WTC11 (cell line): Measurements from ENCODE around the gene DPP7. TPM values are rescaled to one million over a fixed set of nuclear protein-coding genes. Genes with fewer than 3 reads are reported as not detected.

Experiments used
- ATAC-seq: fragments of 200-7000 bp; cut with Tn5 transposase; 2 replicates; pipeline ENCODE4 v1.10.0; 2021; ENCODE audit warnings: mild to moderate bottlenecking, moderate library complexity
- CTCF ChIA-PET: fragments of 300-600 bp; sonication (Branson Sonifier 250); formaldehyde crosslinking; loops from one replicate; lab custom pipeline; 2021; ENCODE audit warnings: antibody characterized with exemption; lab: Charles Lee
- POLR2A ChIA-PET: fragments of 350-600 bp; sonication (Branson Sonifier 250); formaldehyde crosslinking; loops from one replicate; lab custom pipeline; 2021; ENCODE audit warnings: antibody characterized with exemption; lab: Charles Lee
- DNase-seq: peaks from one replicate; pipeline ENCODE4 v3.0.0; 2021; ENCODE audit warnings: low spot score
- H3K27ac Mint-ChIP-seq: 2 replicates; pipeline ENCODE4 v1.8.0; 2021; ENCODE audit warnings: mixed read lengths
- H3K27me3 Mint-ChIP-seq: 2 replicates; pipeline ENCODE4 v1.8.0; 2021; ENCODE audit warnings: low read depth, mild to moderate bottlenecking, moderate library complexity, mixed read lengths
- H3K36me3 Mint-ChIP-seq: 2 replicates; pipeline ENCODE4 v1.8.0; 2021; ENCODE audit warnings: mixed read lengths
- H3K4me1 Mint-ChIP-seq: 2 replicates; pipeline ENCODE4 v1.8.0; 2022; ENCODE audit warnings: mixed read lengths
- H3K4me3 Mint-ChIP-seq: 2 replicates; pipeline ENCODE4 v1.8.0; 2021; ENCODE audit warnings: mild to moderate bottlenecking, moderate library complexity, mixed read lengths
- H3K9me3 Mint-ChIP-seq: 2 replicates; pipeline ENCODE4 v1.8.0; 2021; ENCODE audit warnings: mixed read lengths
- AR ChIP-seq: fragments of 250-450 bp; sonication (Bioruptor Pico); IDR thresholded peaks from 2 replicates; pipeline ENCODE4 v1.9.0; 2021; ENCODE audit warnings: mild to moderate bottlenecking
- ARID4B ChIP-seq: sonication (generic); formaldehyde crosslinking; IDR thresholded peaks from 2 replicates; pipeline ENCODE4 v1.8.0; 2023; ENCODE audit warnings: missing genetic modification reagents, mild to moderate bottlenecking, borderline replicate concordance
- ESRRA ChIP-seq: sonication (generic); formaldehyde crosslinking; IDR thresholded peaks from 2 replicates; pipeline ENCODE4 v1.8.1; 2022; ENCODE audit warnings: mild to moderate bottlenecking, missing genetic modification reagents, borderline replicate concordance
- FOXJ3 ChIP-seq: sonication (generic); formaldehyde crosslinking; IDR thresholded peaks from 2 replicates; pipeline ENCODE4 v1.9.0; 2021; ENCODE audit warnings: missing genetic modification reagents, mild to moderate bottlenecking, borderline replicate concordance
- FOXP1 ChIP-seq: sonication (generic); formaldehyde crosslinking; IDR thresholded peaks from 2 replicates; pipeline ENCODE4 v1.8.0; 2022; ENCODE audit warnings: missing genetic modification reagents, mild to moderate bottlenecking, moderate library complexity, borderline replicate concordance
- GABPB1 ChIP-seq: sonication (generic); formaldehyde crosslinking; IDR thresholded peaks from 2 replicates; pipeline ENCODE4 v1.8.1; 2023; ENCODE audit warnings: mild to moderate bottlenecking, missing genetic modification reagents
- IRF2 ChIP-seq: sonication (generic); formaldehyde crosslinking; IDR thresholded peaks from 2 replicates; pipeline ENCODE4 v1.8.0; 2022; ENCODE audit warnings: low read depth, missing genetic modification reagents, borderline replicate concordance
- JAZF1 ChIP-seq: fragments of 250-450 bp; sonication (Bioruptor Pico); IDR thresholded peaks from 2 replicates; pipeline ENCODE4 v1.9.0; 2021; ENCODE audit warnings: moderate library complexity, mild to moderate bottlenecking, inconsistent platforms
- JUN ChIP-seq: sonication (generic); formaldehyde crosslinking; IDR thresholded peaks from 2 replicates; pipeline ENCODE4 v1.8.0; 2023; ENCODE audit warnings: mild to moderate bottlenecking, missing genetic modification reagents
- PRDM15 ChIP-seq: sonication (generic); formaldehyde crosslinking; IDR thresholded peaks from 2 replicates; pipeline ENCODE4 v1.8.0; 2022; ENCODE audit warnings: missing genetic modification reagents
- TCF7 ChIP-seq: sonication (generic); formaldehyde crosslinking; IDR thresholded peaks from 2 replicates; pipeline ENCODE4 v1.8.0; 2022; ENCODE audit warnings: mild to moderate bottlenecking, low read depth, missing genetic modification reagents, moderate library complexity
- TP53 ChIP-seq: sonication (generic); formaldehyde crosslinking; IDR thresholded peaks from 2 replicates; pipeline ENCODE4 v1.8.1; 2023; ENCODE audit warnings: mild to moderate bottlenecking, missing genetic modification reagents
- ZNF219 ChIP-seq: sonication (generic); formaldehyde crosslinking; IDR thresholded peaks from 2 replicates; pipeline ENCODE4 v1.8.0; 2023; ENCODE audit warnings: missing genetic modification reagents, mild to moderate bottlenecking, borderline replicate concordance
- ZNF317 ChIP-seq: sonication (generic); formaldehyde crosslinking; IDR thresholded peaks from 2 replicates; pipeline ENCODE4 v1.8.1; 2023; ENCODE audit warnings: low read depth, mild to moderate bottlenecking, moderate library complexity, missing genetic modification reagents, borderline replicate concordance
- ZNF512 ChIP-seq: sonication (generic); formaldehyde crosslinking; IDR thresholded peaks from 2 replicates; pipeline ENCODE4 v1.8.1; 2022; ENCODE audit warnings: missing genetic modification reagents, borderline replicate concordance
- ZSCAN18 ChIP-seq: fragments of 250-450 bp; sonication (Bioruptor Pico); IDR thresholded peaks from 2 replicates; pipeline ENCODE4 v2.1.2; 2022; ENCODE audit warnings: mild to moderate bottlenecking, moderate library complexity
- total RNA-seq: library from RNA; stranded (reverse); gene quantifications from 3 replicates; pipeline ENCODE4 v1.2.3, GENCODE V29; 2021

The DPP7 gene
- total RNA-seq, 1 experiment from 2014 or later, result 38.9 TPM

- TF ChIP-seq ZNF512 (CRISPR knock-in tag) (no peak), ARID4B (CRISPR knock-in tag) (no peak), IRF2 (CRISPR knock-in tag) (no peak), FOXJ3 (CRISPR knock-in tag) (no peak), ESRRA (CRISPR knock-in tag) (no peak), TP53 (CRISPR knock-in tag) (no peak), AR (CRISPR knock-in tag) (no peak), TCF7 (CRISPR knock-in tag) (no peak), JUN (no peak), PRDM15 (CRISPR knock-in tag) (no peak), GABPB1 (CRISPR knock-in tag) (no peak)
- TF ChIP-seq, all 79 proteins: peak for 0
Measured at GRCh38 chr9:137145731-137146526, 31.4 kb upstream of the DPP7 start (continued).

- TF ChIP-seq ZNF317 (CRISPR knock-in tag) (no peak), ZSCAN18 (CRISPR knock-in tag) (no peak), FOXP1 (CRISPR knock-in tag) (no peak), JAZF1 (CRISPR knock-in tag) (no peak), ZNF219 (CRISPR knock-in tag) (no peak)
- TF ChIP-seq, all 79 proteins: peak for 0
- H3K36me3 Mint-ChIP-seq, result no peaks in the 10 kb centered on the region
- no peaks in the 10 kb centered on the region for H3K9me3 Mint-ChIP-seq
- ATAC-seq (no peak), DNase-seq (no peak)
- no peaks in the 10 kb centered on the region; the same call in 1 of the 2 replicates for H3K4me1 Mint-ChIP-seq
- CTCF ChIA-PET, result no interaction called here
- POLR2A ChIA-PET, result no interaction called here
- no peak overlapping the region for H3K27ac Mint-ChIP-seq
- H3K4me3 Mint-ChIP-seq, result no peak overlapping the region
- H3K27me3 Mint-ChIP-seq, result peaks cover 47% of the 10 kb centered on the region
Measured at GRCh38 chr9:137143459-137143858, 28.9 kb upstream of the DPP7 start.
